Activated B cell treated with CpG ODN at 0.5 μM for 24 hours (primary cell): ENCODE measurements around the gene SMIM3. TPM values are rescaled to one million over a fixed set of nuclear protein-coding genes. Genes with fewer than 3 reads are reported as not detected.

Source experiments
- ATAC-seq: fragments of 200-7000 bp; cut with Tn5 transposase; one replicate; pipeline ENCODE4 v1.10.0; 2021; ENCODE audit warnings: low read depth, mild to moderate bottlenecking, moderate library complexity
- CTCF ChIA-PET: fragments of 350-600 bp; sonication (Branson Sonifier 250); formaldehyde crosslinking; loops from one replicate; lab custom pipeline; 2021; ENCODE audit warnings: antibody characterized with exemption; lab: Charles Lee
- POLR2A ChIA-PET: fragments of 350-600 bp; sonication (Branson Sonifier 250); formaldehyde crosslinking; loops from one replicate; lab custom pipeline; 2021; ENCODE audit warnings: antibody characterized with exemption; lab: Charles Lee
- DNase-seq: peaks from one replicate; pipeline ENCODE4 v3.0.0; 2022
- H3K27ac Mint-ChIP-seq: one replicate; pipeline ENCODE4 v1.8.0; 2020; ENCODE audit warnings: mixed read lengths
- H3K27me3 Mint-ChIP-seq: one replicate; pipeline ENCODE4 v1.8.0; 2021; ENCODE audit warnings: mixed read lengths
- H3K36me3 Mint-ChIP-seq: one replicate; pipeline ENCODE4 v1.8.0; 2021; ENCODE audit warnings: low read depth, mixed read lengths
- H3K4me1 Mint-ChIP-seq: one replicate; pipeline ENCODE4 v1.8.0; 2021; ENCODE audit warnings: mixed read lengths
- H3K4me3 Mint-ChIP-seq: one replicate; pipeline ENCODE4 v1.8.0; 2020; ENCODE audit warnings: mild to moderate bottlenecking, mixed read lengths
- H3K9me3 Mint-ChIP-seq: one replicate; pipeline ENCODE4 v1.8.0; 2020; ENCODE audit warnings: mixed read lengths
- CTCF ChIP-seq: fragments of 200-600 bp; IDR thresholded peaks from one replicate; pipeline ENCODE4 v1.8.0; 2022; ENCODE audit warnings: antibody characterized with exemption, mild to moderate bottlenecking
- intact Hi-C: fragments of 100-400 bp; cut with micrococcal nuclease; formaldehyde crosslinking; loops from one replicate; pipeline ENCODE4 v1.15.1; 2024
- total RNA-seq: library from RNA; stranded (reverse); gene quantifications from 2 replicates; pipeline ENCODE4 v1.2.3, GENCODE V29; 2022

The SMIM3 gene
- total RNA-seq = 0.22 TPM in 1 of 2 replicates, not detected in the other

- Mint-ChIP-seq H3K4me1 (peaks cover 33% of the 10 kb centered on the region), H3K27ac (no peak within 1 kb of the TSS), H3K4me3 (peak within 1 kb of the TSS; percentile 79), H3K36me3 (no peaks in the 10 kb centered on the region), H3K9me3 (no peaks in the 10 kb centered on the region), H3K27me3 (peaks cover 43% of the 10 kb centered on the region)
- peak; percentile 27 for ATAC-seq
- CTCF ChIA-PET = interaction anchor here (1.4 to 2.5 kb wide), 2 partner anchors 68 to 219 kb away, joined by 7 to 9 read pairs; partner anchors contain the start of gene IRGM
- POLR2A ChIA-PET = interaction anchor here (1.1 to 1.3 kb wide), 2 partner anchors 21 to 78 kb away, joined by 3 to 7 read pairs; partner anchors contain the start of gene DCTN4
- intact Hi-C loops = loop anchor here (5.0 kb wide), 1 partner anchor 216 kb away; no protein-coding TSS in a partner anchor
- DNase-seq = no peak
- no peak for TF ChIP-seq CTCF
These were observed at the start of gene SMIM3 for GRCh38 chr5:150778517-150779396. SMIM3 (plus strand) TSS chr5:150778757; CDS start chr5:150795441, 16,684 bp downstream.

- DNase-seq (no peak), ATAC-seq (no peak)
- no peaks in the 10 kb centered on the region for H3K9me3 Mint-ChIP-seq
- H3K27ac Mint-ChIP-seq = no peak overlapping the region
- intact Hi-C loops = no loop called here
- H3K27me3 Mint-ChIP-seq = no peaks in the 10 kb centered on the region
- H3K4me3 Mint-ChIP-seq = no peak overlapping the region
- TF ChIP-seq CTCF = no peak
- peaks cover 7% of the 10 kb centered on the region for H3K4me1 Mint-ChIP-seq
- CTCF ChIA-PET = no interaction called here
- POLR2A ChIA-PET = no interaction called here
- peaks cover 73% of the 10 kb centered on the region for H3K36me3 Mint-ChIP-seq
These were observed 48.7 kb upstream of the SMIM3 start for GRCh38 chr5:150729859-150730258.

GRCh38 chr5:150731669-150732242 lies 46.8 kb upstream of the SMIM3 start:
- Mint-ChIP-seq H3K9me3 (peaks cover 6% of the 10 kb centered on the region), H3K27me3 (no peaks in the 10 kb centered on the region)

GRCh38 chr5:150734579-150735384 lies 43.8 kb upstream of the SMIM3 start:
- H3K4me3 Mint-ChIP-seq = peak overlapping the region; percentile 39
- no peak for DNase-seq
- H3K9me3 Mint-ChIP-seq = peaks cover 10% of the 10 kb centered on the region
- intact Hi-C loops = no loop called here
- H3K4me1 Mint-ChIP-seq = peaks cover 26% of the 10 kb centered on the region
- CTCF ChIA-PET = no interaction called here
- peak overlapping the region; percentile 15 for H3K27ac Mint-ChIP-seq
- no peak for TF ChIP-seq CTCF
- peak; percentile 67 for ATAC-seq
- H3K27me3 Mint-ChIP-seq = no peaks in the 10 kb centered on the region
- POLR2A ChIA-PET = interaction anchor here (0.6 kb wide), 2 partner anchors 34 to 356 kb away, joined by 3 read pairs; no protein-coding TSS in a partner anchor
- peaks cover 93% of the 10 kb centered on the region for H3K36me3 Mint-ChIP-seq

More at GRCh38 chr5:150731669-150732242, 46.8 kb upstream of the SMIM3 start:
- ChIA-PET CTCF (no interaction called here), POLR2A (no interaction called here)
- Mint-ChIP-seq H3K4me3 (no peak overlapping the region), H3K27ac (no peak overlapping the region), H3K36me3 (peaks cover 82% of the 10 kb centered on the region), H3K4me1 (peaks cover 15% of the 10 kb centered on the region)
- intact Hi-C loops = no loop called here
- no peak for TF ChIP-seq CTCF
- DNase-seq (no peak), ATAC-seq (no peak)
